ENCODE data around the gene THSD4.

The THSD4 gene

GRCh38 chr15:71333839-71334238 is 218.6 kb downstream of the THSD4 start:
- H3K4me2 ChIP-seq (ENCODE audit: low read length): no peak overlapping the region
- H3K4me3 ChIP-seq (ENCODE audit: low read length): no peak overlapping the region
- no peaks in the 10 kb centered on the region for H3K9me3 ChIP-seq (ENCODE audit: control insufficient read depth, insufficient read depth, low read length)
- no peaks in the 10 kb centered on the region for H3F3A ChIP-seq (ENCODE audit: control insufficient read depth, insufficient read depth)
- H3K79me2 ChIP-seq (ENCODE audit: control insufficient read depth, low read length): no peaks in the 10 kb centered on the region
- H3K9me2 ChIP-seq (replicated peaks; ENCODE audit: control insufficient read depth, low read length): no peaks in the 10 kb centered on the region
- H4K20me1 ChIP-seq (ENCODE audit: control insufficient read depth, insufficient read depth, low read depth, low read length): no peaks in the 10 kb centered on the region
- H3K27ac ChIP-seq (ENCODE audit: low read depth, low read length): no peak overlapping the region
- H3K27me3 ChIP-seq (ENCODE audit: control insufficient read depth, low read length): no peaks in the 10 kb centered on the region
- no peaks in the 10 kb centered on the region for H3K36me3 ChIP-seq (ENCODE audit: control insufficient read depth, low read length)
- H3K4me1 ChIP-seq (ENCODE audit: control insufficient read depth, low read length): no peaks in the 10 kb centered on the region
- TF ChIP-seq EZH2phosphoT487 (IDR thresholded peaks at IDR 0.05; ENCODE audit: borderline replicate concordance, low read length) (no peak), CTCF (IDR thresholded peaks at IDR 0.05; ENCODE audit: low read depth, low read length, poor library complexity, severe bottlenecking) (no peak)

GRCh38 chr15:71334434-71334833 is 219.2 kb downstream of the THSD4 start:
- H3F3A ChIP-seq (ENCODE audit: control insufficient read depth, insufficient read depth): no peaks in the 10 kb centered on the region
- H3K4me2 ChIP-seq (ENCODE audit: low read length): no peak overlapping the region
- no peaks in the 10 kb centered on the region for H3K27me3 ChIP-seq (ENCODE audit: control insufficient read depth, low read length)
- TF ChIP-seq EZH2phosphoT487 (IDR thresholded peaks at IDR 0.05; ENCODE audit: borderline replicate concordance, low read length): no peak
- TF ChIP-seq CTCF (IDR thresholded peaks at IDR 0.05; ENCODE audit: low read depth, low read length, poor library complexity, severe bottlenecking): no peak
- H3K9me2 ChIP-seq (replicated peaks; ENCODE audit: control insufficient read depth, low read length): no peaks in the 10 kb centered on the region
- H3K4me3 ChIP-seq (ENCODE audit: low read length): no peak overlapping the region
- H3K4me1 ChIP-seq (ENCODE audit: control insufficient read depth, low read length): no peaks in the 10 kb centered on the region
- no peaks in the 10 kb centered on the region for H3K9me3 ChIP-seq (ENCODE audit: control insufficient read depth, insufficient read depth, low read length)
- H3K79me2 ChIP-seq (ENCODE audit: control insufficient read depth, low read length): no peaks in the 10 kb centered on the region
- no peaks in the 10 kb centered on the region for H3K36me3 ChIP-seq (ENCODE audit: control insufficient read depth, low read length)
- H4K20me1 ChIP-seq (ENCODE audit: control insufficient read depth, insufficient read depth, low read depth, low read length): no peaks in the 10 kb centered on the region
- H3K27ac ChIP-seq (ENCODE audit: low read depth, low read length): no peak overlapping the region

GRCh38 chr15:71334873-71335272 is 219.6 kb downstream of the THSD4 start:
- H4K20me1 ChIP-seq (ENCODE audit: control insufficient read depth, insufficient read depth, low read depth, low read length): no peaks in the 10 kb centered on the region
- no peaks in the 10 kb centered on the region for H3K36me3 ChIP-seq (ENCODE audit: control insufficient read depth, low read length)
- TF ChIP-seq CTCF (IDR thresholded peaks at IDR 0.05; ENCODE audit: low read depth, low read length, poor library complexity, severe bottlenecking): no peak
- no peak for TF ChIP-seq EZH2phosphoT487 (IDR thresholded peaks at IDR 0.05; ENCODE audit: borderline replicate concordance, low read length)
- H3K9me2 ChIP-seq (replicated peaks; ENCODE audit: control insufficient read depth, low read length): no peaks in the 10 kb centered on the region
- no peaks in the 10 kb centered on the region for H3K27me3 ChIP-seq (ENCODE audit: control insufficient read depth, low read length)
- H3K4me1 ChIP-seq (ENCODE audit: control insufficient read depth, low read length): no peaks in the 10 kb centered on the region
- H3F3A ChIP-seq (ENCODE audit: control insufficient read depth, insufficient read depth): no peaks in the 10 kb centered on the region
- no peak overlapping the region for H3K27ac ChIP-seq (ENCODE audit: low read depth, low read length)
- no peaks in the 10 kb centered on the region for H3K9me3 ChIP-seq (ENCODE audit: control insufficient read depth, insufficient read depth, low read length)
- no peak overlapping the region for H3K4me2 ChIP-seq (ENCODE audit: low read length)
- H3K79me2 ChIP-seq (ENCODE audit: control insufficient read depth, low read length): no peaks in the 10 kb centered on the region
- H3K4me3 ChIP-seq (ENCODE audit: low read length): no peak overlapping the region

- H3K79me2 ChIP-seq (ENCODE audit: control insufficient read depth, low read length): no peaks in the 10 kb centered on the region
- no peaks in the 10 kb centered on the region for H3K9me3 ChIP-seq (ENCODE audit: control insufficient read depth, insufficient read depth, low read length)
- no peak overlapping the region for H3K4me3 ChIP-seq (ENCODE audit: low read length)
- no peak overlapping the region for H3K4me2 ChIP-seq (ENCODE audit: low read length)
- TF ChIP-seq CTCF (IDR thresholded peaks at IDR 0.05; ENCODE audit: low read depth, low read length, poor library complexity, severe bottlenecking): no peak
- TF ChIP-seq EZH2phosphoT487 (IDR thresholded peaks at IDR 0.05; ENCODE audit: borderline replicate concordance, low read length): no peak
- no peaks in the 10 kb centered on the region for H3F3A ChIP-seq (ENCODE audit: control insufficient read depth, insufficient read depth)
- no peaks in the 10 kb centered on the region for H3K36me3 ChIP-seq (ENCODE audit: control insufficient read depth, low read length)
- no peaks in the 10 kb centered on the region for H4K20me1 ChIP-seq (ENCODE audit: control insufficient read depth, insufficient read depth, low read depth, low read length)
- no peaks in the 10 kb centered on the region for H3K4me1 ChIP-seq (ENCODE audit: control insufficient read depth, low read length)
- no peaks in the 10 kb centered on the region for H3K9me2 ChIP-seq (replicated peaks; ENCODE audit: control insufficient read depth, low read length)
- H3K27ac ChIP-seq (ENCODE audit: low read depth, low read length): no peak overlapping the region
- no peaks in the 10 kb centered on the region for H3K27me3 ChIP-seq (ENCODE audit: control insufficient read depth, low read length)
These were observed 220.3 kb downstream of the THSD4 start for GRCh38 chr15:71335591-71335990.
